ENCODE measurements around the gene PCDHA6.
"Not testable (repeated sequence)": the region's sequence is repeated elsewhere in the genome, so short reads cannot be mapped to it uniquely, and the experiment has no call there.

- TF ChIP-seq, protein P1, sequence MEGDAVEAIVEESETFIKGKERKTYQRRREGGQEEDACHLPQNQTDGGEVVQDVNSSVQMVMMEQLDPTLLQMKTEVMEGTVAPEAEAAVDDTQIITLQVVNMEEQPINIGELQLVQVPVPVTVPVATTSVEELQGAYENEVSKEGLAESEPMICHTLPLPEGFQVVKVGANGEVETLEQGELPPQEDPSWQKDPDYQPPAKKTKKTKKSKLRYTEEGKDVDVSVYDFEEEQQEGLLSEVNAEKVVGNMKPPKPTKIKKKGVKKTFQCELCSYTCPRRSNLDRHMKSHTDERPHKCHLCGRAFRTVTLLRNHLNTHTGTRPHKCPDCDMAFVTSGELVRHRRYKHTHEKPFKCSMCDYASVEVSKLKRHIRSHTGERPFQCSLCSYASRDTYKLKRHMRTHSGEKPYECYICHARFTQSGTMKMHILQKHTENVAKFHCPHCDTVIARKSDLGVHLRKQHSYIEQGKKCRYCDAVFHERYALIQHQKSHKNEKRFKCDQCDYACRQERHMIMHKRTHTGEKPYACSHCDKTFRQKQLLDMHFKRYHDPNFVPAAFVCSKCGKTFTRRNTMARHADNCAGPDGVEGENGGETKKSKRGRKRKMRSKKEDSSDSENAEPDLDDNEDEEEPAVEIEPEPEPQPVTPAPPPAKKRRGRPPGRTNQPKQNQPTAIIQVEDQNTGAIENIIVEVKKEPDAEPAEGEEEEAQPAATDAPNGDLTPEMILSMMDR (IDR thresholded peaks at IDR 0.05) = not testable (repeated sequence)
- not testable (repeated sequence) for TF ChIP-seq POLR2A (IDR thresholded peaks at IDR 0.05)
Measured at GRCh38 chr5:140849831-140850634, 22.3 kb downstream of the PCDHA6 start.

Data from tibial nerve (tissue), 3 donors.